Measurements from ENCODE around the gene SCNN1A. TPM values are rescaled to one million over a fixed set of nuclear protein-coding genes. Genes with fewer than 3 reads are reported as not detected.

SCNN1A gene
- total RNA-seq, 1 experiment from 2014 or later = 2.9 TPM

DNA sequence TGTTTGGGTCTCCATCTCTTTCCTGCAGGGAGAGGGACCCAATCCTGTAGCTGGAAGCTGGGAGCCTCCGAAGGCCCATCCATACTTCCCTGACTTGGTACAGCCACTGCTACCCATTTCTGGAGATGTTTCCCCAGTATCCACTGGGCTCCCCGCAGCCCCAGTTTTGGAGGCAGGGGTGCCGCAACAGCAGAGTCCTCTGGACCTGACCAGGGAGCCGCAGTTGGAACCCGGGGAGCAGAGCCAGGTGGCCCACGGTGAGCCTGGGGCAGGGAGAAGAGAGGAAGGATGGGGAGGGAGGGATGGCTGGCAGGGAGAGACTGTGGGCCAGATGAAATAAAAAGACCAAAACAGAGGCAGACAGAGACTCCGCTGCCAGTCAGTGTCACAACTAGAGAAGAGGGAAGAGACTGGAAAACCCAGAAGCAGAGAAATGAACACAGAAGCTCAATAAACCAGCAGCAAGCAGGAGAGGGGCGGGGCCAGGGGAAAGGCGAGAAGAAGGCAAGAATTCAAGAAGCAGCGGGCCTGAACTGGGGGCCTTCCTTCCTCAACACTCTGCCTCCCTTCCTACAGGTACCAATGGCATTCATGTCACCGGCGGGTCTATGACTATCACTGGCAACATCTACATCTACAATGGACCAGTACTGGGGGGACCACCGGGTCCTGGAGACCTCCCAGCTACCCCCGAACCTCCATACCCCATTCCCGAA lies 14.9 kb upstream of the SCNN1A start:
- peaks cover 7% of the 10 kb centered on the region for H3K4me1 ChIP-seq (ENCODE audit: insufficient read depth, low read length)
- POLR2A ChIA-PET (ENCODE audit: unreplicated experiment) = interaction anchor here (0.6 kb wide), 1 partner anchor 63 kb away, joined by 6 read pairs; no protein-coding TSS in a partner anchor
- TF ChIP-seq, protein P1, sequence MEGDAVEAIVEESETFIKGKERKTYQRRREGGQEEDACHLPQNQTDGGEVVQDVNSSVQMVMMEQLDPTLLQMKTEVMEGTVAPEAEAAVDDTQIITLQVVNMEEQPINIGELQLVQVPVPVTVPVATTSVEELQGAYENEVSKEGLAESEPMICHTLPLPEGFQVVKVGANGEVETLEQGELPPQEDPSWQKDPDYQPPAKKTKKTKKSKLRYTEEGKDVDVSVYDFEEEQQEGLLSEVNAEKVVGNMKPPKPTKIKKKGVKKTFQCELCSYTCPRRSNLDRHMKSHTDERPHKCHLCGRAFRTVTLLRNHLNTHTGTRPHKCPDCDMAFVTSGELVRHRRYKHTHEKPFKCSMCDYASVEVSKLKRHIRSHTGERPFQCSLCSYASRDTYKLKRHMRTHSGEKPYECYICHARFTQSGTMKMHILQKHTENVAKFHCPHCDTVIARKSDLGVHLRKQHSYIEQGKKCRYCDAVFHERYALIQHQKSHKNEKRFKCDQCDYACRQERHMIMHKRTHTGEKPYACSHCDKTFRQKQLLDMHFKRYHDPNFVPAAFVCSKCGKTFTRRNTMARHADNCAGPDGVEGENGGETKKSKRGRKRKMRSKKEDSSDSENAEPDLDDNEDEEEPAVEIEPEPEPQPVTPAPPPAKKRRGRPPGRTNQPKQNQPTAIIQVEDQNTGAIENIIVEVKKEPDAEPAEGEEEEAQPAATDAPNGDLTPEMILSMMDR (conservative IDR thresholded peaks at IDR 0.05; ENCODE audit: low read depth, low read length) = no peak
- no peak for TF ChIP-seq EZH2 (IDR thresholded peaks at IDR 0.05; ENCODE audit: low read length, unreplicated experiment)
- no peak for TF ChIP-seq EZH2phosphoT487 (IDR thresholded peaks at IDR 0.05; ENCODE audit: borderline replicate concordance, low read length)

DNA sequence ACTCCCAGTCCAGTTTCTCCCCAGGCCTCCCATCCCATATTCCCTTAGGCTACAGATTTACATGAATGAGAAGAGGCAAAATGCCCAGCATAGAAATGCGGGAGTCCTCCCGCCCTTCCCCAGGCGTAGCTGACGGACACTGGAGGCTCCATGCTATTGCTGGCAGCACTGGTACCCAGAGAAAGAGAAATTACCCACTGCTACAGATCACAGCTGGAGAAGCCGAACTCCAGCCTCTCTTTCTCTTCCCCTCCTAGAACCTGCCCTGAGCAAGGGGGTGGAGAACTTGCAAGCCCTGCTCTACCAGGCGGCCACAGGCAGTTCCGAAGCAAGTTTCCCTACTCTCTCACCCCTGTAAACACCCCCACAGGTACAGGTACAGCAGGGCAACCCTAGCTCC lies 12.2 kb upstream of the SCNN1A start:
- intact Hi-C loops (cut with micrococcal nuclease) = no loop called here
- Histone ChIP-seq H3K27ac (ENCODE audit: low read length) (no peak overlapping the region), H3K4me3 (ENCODE audit: low read length) (no peak overlapping the region), H3K27me3 (ENCODE audit: low read length) (no peaks in the 10 kb centered on the region), H3K4me2 (ENCODE audit: low read length) (no peak overlapping the region), H3K4me1 (ENCODE audit: insufficient read depth, low read length) (peaks cover 27% of the 10 kb centered on the region), H3K36me3 (ENCODE audit: low read depth, low read length) (peaks cover 32% of the 10 kb centered on the region), H4K20me1 (ENCODE audit: low read length) (no peaks in the 10 kb centered on the region), H3F3A (ENCODE audit: low read length, unreplicated experiment) (no peaks in the 10 kb centered on the region), H3K79me2 (ENCODE audit: low read length) (peaks cover 55% of the 10 kb centered on the region), H2AFZ (ENCODE audit: low read length) (no peak overlapping the region), H3K9ac (ENCODE audit: low read length) (no peak overlapping the region), H3K9me3 (ENCODE audit: low read length) (no peaks in the 10 kb centered on the region), H3K9me2 (replicated peaks; ENCODE audit: low read length) (no peaks in the 10 kb centered on the region)
- ChIA-PET CTCF (no interaction called here), POLR2A (ENCODE audit: unreplicated experiment) (no interaction called here)
- BruUV-seq (replicated peaks) = no TSS peak
- no peak for ATAC-seq
- DNase-seq = no peak
- TF ChIP-seq EZH2 (IDR thresholded peaks at IDR 0.05; ENCODE audit: low read length, unreplicated experiment) = no peak

More for the DNA sequence above, 14.9 kb upstream of the SCNN1A start:
- peaks cover 31% of the 10 kb centered on the region for H3K79me2 ChIP-seq (ENCODE audit: low read length)
- no peak overlapping the region for H3K4me2 ChIP-seq (ENCODE audit: low read length)
- H4K20me1 ChIP-seq (ENCODE audit: low read length) = no peaks in the 10 kb centered on the region
- CTCF ChIA-PET = no interaction called here
- BruUV-seq (replicated peaks) = no TSS peak
- H3K27ac ChIP-seq (ENCODE audit: low read length) = no peak overlapping the region
- no peak overlapping the region for H3K9ac ChIP-seq (ENCODE audit: low read length)
- intact Hi-C loops (cut with micrococcal nuclease) = no loop called here
- H3K9me2 ChIP-seq (replicated peaks; ENCODE audit: low read length) = no peaks in the 10 kb centered on the region
- no peaks in the 10 kb centered on the region for H3K9me3 ChIP-seq (ENCODE audit: low read length)
- no peak overlapping the region for H3K4me3 ChIP-seq (ENCODE audit: low read length)
- DNase-seq (no peak), ATAC-seq (no peak)
- no peaks in the 10 kb centered on the region for H3F3A ChIP-seq (ENCODE audit: low read length, unreplicated experiment)
- no peaks in the 10 kb centered on the region for H3K27me3 ChIP-seq (ENCODE audit: low read length)
- no peak overlapping the region for H2AFZ ChIP-seq (ENCODE audit: low read length)
- H3K36me3 ChIP-seq (ENCODE audit: low read depth, low read length) = peaks cover 32% of the 10 kb centered on the region

DNA sequence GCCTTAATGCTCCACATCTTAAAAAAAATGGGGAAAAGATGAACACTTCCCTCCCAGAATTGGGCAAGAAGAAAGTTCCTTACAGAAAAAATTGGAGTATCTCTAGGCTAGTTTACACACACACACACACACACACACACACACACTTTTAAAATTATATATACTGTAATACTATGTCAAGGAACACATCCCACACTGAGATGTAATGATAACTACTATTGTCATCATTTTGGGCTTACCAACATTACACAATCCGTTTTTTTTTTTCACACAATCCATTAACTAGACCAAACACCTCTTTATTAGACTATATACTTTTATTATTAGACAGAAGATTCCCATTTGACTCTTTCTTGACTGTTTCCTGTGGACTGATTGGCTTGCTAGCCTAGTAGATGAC lies 11.1 kb upstream of the SCNN1A start:
- peaks cover 27% of the 10 kb centered on the region for H3K36me3 ChIP-seq (ENCODE audit: low read depth, low read length)
- H2AFZ ChIP-seq (ENCODE audit: low read length) = no peak overlapping the region
- H3K4me3 ChIP-seq (ENCODE audit: low read length) = no peak overlapping the region
- no peaks in the 10 kb centered on the region for H3K9me2 ChIP-seq (replicated peaks; ENCODE audit: low read length)
- BruUV-seq (replicated peaks) = no TSS peak
- ChIA-PET CTCF (no interaction called here), POLR2A (ENCODE audit: unreplicated experiment) (no interaction called here)
- H3K27ac ChIP-seq (ENCODE audit: low read length) = no peak overlapping the region
- H3K79me2 ChIP-seq (ENCODE audit: low read length) = peaks cover 55% of the 10 kb centered on the region
- no peaks in the 10 kb centered on the region for H3K9me3 ChIP-seq (ENCODE audit: low read length)
- H3K27me3 ChIP-seq (ENCODE audit: low read length) = no peaks in the 10 kb centered on the region
- ATAC-seq = no peak
- TF ChIP-seq, protein P1 (conservative IDR thresholded peaks at IDR 0.05; ENCODE audit: low read depth, low read length) = no peak
- TF ChIP-seq EZH2phosphoT487 (IDR thresholded peaks at IDR 0.05; ENCODE audit: borderline replicate concordance, low read length) = no peak
- no peak for TF ChIP-seq EZH2 (IDR thresholded peaks at IDR 0.05; ENCODE audit: low read length, unreplicated experiment)
- no peaks in the 10 kb centered on the region for H4K20me1 ChIP-seq (ENCODE audit: low read length)
- H3K4me2 ChIP-seq (ENCODE audit: low read length) = peak overlapping the region; percentile 96
- H3K4me1 ChIP-seq (ENCODE audit: insufficient read depth, low read length) = peaks cover 27% of the 10 kb centered on the region
- no peak for DNase-seq
- intact Hi-C loops (cut with micrococcal nuclease) = no loop called here
- H3K9ac ChIP-seq (ENCODE audit: low read length) = no peak overlapping the region
- H3F3A ChIP-seq (ENCODE audit: low read length, unreplicated experiment) = no peaks in the 10 kb centered on the region

Measured in PC-3 (cell line).